Neural cell (in vitro differentiated cells): ENCODE data around the gene TLL2.

ENCODE experiments used
- CTCF ChIP-seq: fragments of 450-650 bp; IDR thresholded peaks from 2 replicates; pipeline ENCODE4 v1.5.1; 2014; ENCODE audit warnings: antibody characterized with exemption, mild to moderate bottlenecking, moderate library complexity; ENCODE audit not compliant: poor library complexity, severe bottlenecking
- EP300 ChIP-seq: fragments of 450-650 bp; conservative IDR thresholded peaks from 2 replicates; pipeline ENCODE4 v1.6.1; 2014; ENCODE audit warnings: antibody characterized with exemption, mild to moderate bottlenecking, moderate library complexity; ENCODE audit not compliant: poor library complexity, severe bottlenecking
- EZH2 ChIP-seq: fragments of 200-600, 300-800 bp; shearing (Covaris generic), sonication (generic); IDR thresholded peaks from 2 replicates; pipeline ENCODE4 v1.6.1; 2014; ENCODE audit warnings: antibody characterized with exemption, low read length, borderline replicate concordance, mild to moderate bottlenecking; ENCODE audit not compliant: insufficient read depth, poor library complexity, severe bottlenecking
- MXI1 ChIP-seq: fragments of 450-650 bp; conservative IDR thresholded peaks from 2 replicates; pipeline ENCODE4 v1.6.1; 2014; ENCODE audit warnings: antibody characterized with exemption, mild to moderate bottlenecking; ENCODE audit not compliant: poor library complexity, severe bottlenecking
- POLR2AphosphoS5 ChIP-seq: IDR thresholded peaks from 2 replicates; pipeline ENCODE4 v1.6.1; 2012
- RAD21 ChIP-seq: fragments of 450-650 bp; conservative IDR thresholded peaks from 2 replicates; pipeline ENCODE4 v1.6.1; 2014; ENCODE audit warnings: antibody characterized with exemption, mild to moderate bottlenecking, moderate library complexity
- REST ChIP-seq: IDR thresholded peaks from 2 replicates; pipeline ENCODE4 v1.6.1; 2012; ENCODE audit warnings: borderline replicate concordance
- SMC3 ChIP-seq: fragments of 450-650 bp; conservative IDR thresholded peaks from 2 replicates; pipeline ENCODE4 v1.6.1; 2014; ENCODE audit warnings: antibody characterized with exemption, mild to moderate bottlenecking, moderate library complexity; ENCODE audit not compliant: poor library complexity
- TAF1 ChIP-seq: IDR thresholded peaks from 2 replicates; pipeline ENCODE4 v1.6.1; 2012; ENCODE audit warnings: low read depth

GRCh38 chr10:96456296-96456840 lies 57.4 kb downstream of the TLL2 start:
- TF ChIP-seq CTCF, result no peak
- TF ChIP-seq TAF1, result no peak
- TF ChIP-seq EZH2, result no peak
- TF ChIP-seq REST, result no peak
- TF ChIP-seq EP300, result no peak
- TF ChIP-seq POLR2AphosphoS5, result no peak
- TF ChIP-seq RAD21, result no peak
- TF ChIP-seq SMC3, result no peak
- TF ChIP-seq MXI1, result no peak
